Measurements from ENCODE around the gene FHOD1. TPM values are rescaled to one million over a fixed set of nuclear protein-coding genes. Genes with fewer than 3 reads are reported as not detected.

Gene FHOD1
- total and polyA plus RNA-seq, 10 of the 15 experiments (the other 5 are each of a cell fraction or from before 2014, with no cell fraction given) = 8.9 to 65.7 (median 18.1) TPM

- TF ChIP-seq YY1 (IDR thresholded peaks at IDR 0.05; ENCODE audit: low read depth, low read length) (no peak), EZH2 (IDR thresholded peaks at IDR 0.05; ENCODE audit: borderline replicate concordance, control insufficient read depth, low read depth, low read length) (no peak), SRF (IDR thresholded peaks at IDR 0.05; ENCODE audit: low read depth in 2 of 2, low read length in 2 of 2) (no peak), NFYA (IDR thresholded peaks at IDR 0.05; ENCODE audit: borderline replicate concordance, low read depth, low read length) (no peak)
These were observed 22.5 kb upstream of the FHOD1 start (continued) for GRCh38 chr16:67269766-67270165.

- no peak for TF ChIP-seq NFYA (IDR thresholded peaks at IDR 0.05; ENCODE audit: borderline replicate concordance, low read depth, low read length)
- no peak for TF ChIP-seq RB1 (IDR thresholded peaks at IDR 0.05; ENCODE audit: borderline replicate concordance)
- TF ChIP-seq EP300 (IDR thresholded peaks at IDR 0.05; ENCODE audit: borderline replicate concordance in 1 of 2, control insufficient read depth in 1 of 2, low read depth in 2 of 2, low read length in 2 of 2) = no peak
- TF ChIP-seq, protein P1, sequence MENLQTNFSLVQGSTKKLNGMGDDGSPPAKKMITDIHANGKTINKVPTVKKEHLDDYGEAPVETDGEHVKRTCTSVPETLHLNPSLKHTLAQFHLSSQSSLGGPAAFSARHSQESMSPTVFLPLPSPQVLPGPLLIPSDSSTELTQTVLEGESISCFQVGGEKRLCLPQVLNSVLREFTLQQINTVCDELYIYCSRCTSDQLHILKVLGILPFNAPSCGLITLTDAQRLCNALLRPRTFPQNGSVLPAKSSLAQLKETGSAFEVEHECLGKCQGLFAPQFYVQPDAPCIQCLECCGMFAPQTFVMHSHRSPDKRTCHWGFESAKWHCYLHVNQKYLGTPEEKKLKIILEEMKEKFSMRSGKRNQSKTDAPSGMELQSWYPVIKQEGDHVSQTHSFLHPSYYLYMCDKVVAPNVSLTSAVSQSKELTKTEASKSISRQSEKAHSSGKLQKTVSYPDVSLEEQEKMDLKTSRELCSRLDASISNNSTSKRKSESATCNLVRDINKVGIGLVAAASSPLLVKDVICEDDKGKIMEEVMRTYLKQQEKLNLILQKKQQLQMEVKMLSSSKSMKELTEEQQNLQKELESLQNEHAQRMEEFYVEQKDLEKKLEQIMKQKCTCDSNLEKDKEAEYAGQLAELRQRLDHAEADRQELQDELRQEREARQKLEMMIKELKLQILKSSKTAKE (IDR thresholded peaks at IDR 0.05; ENCODE audit: low read depth, poor library complexity, severe bottlenecking) = no peak
- no peak for TF ChIP-seq HDGF (IDR thresholded peaks at IDR 0.05)
- TF ChIP-seq ZBTB33 (IDR thresholded peaks at IDR 0.05) = no peak
- TF ChIP-seq ZNF687 (IDR thresholded peaks at IDR 0.05) = no peak
- no peak for TF ChIP-seq TCF3 (IDR thresholded peaks at IDR 0.05; ENCODE audit: borderline replicate concordance, insufficient read depth, low read depth, low read length)
- TF ChIP-seq STAT3 (IDR thresholded peaks at IDR 0.05; ENCODE audit: low read depth, low read length) = no peak
- RAD21 ChIA-PET (ENCODE audit: unreplicated experiment) = interaction anchor here (0.7 kb wide), 1 partner anchor 197 kb away, joined by 3 read pairs; no protein-coding TSS in a partner anchor
- ATAC-seq = no peak
- Histone ChIP-seq H4K20me1 (ENCODE audit: control insufficient read depth, insufficient read depth) (no peaks in the 10 kb centered on the region), H3K79me2 (ENCODE audit: control insufficient read depth, insufficient read depth, low read length) (no peaks in the 10 kb centered on the region), H3K36me3 (ENCODE audit: control insufficient read depth in 2 of 2, insufficient read depth in 2 of 2, low read length in 1 of 2) (no peaks in the 10 kb centered on the region), H3K27ac (ENCODE audit: control insufficient read depth, insufficient read depth) (no peak overlapping the region), H3K4me1 (ENCODE audit: control insufficient read depth, insufficient read depth, low read length) (no peaks in the 10 kb centered on the region), H3K9me3 (replicated peaks; ENCODE audit: control insufficient read depth, insufficient read depth, low read length) (no peaks in the 10 kb centered on the region), H3K4me3 (no peak overlapping the region), H3K9ac (ENCODE audit: control insufficient read depth, insufficient read depth, low read length) (no peak overlapping the region), H3K4me2 (ENCODE audit: control insufficient read depth, insufficient read depth) (no peak overlapping the region), H2AFZ (ENCODE audit: control insufficient read depth, low read depth, low read length) (no peak overlapping the region), H3K27me3 (replicated peaks in 1 of 2; ENCODE audit: control insufficient read depth in 2 of 2, insufficient read depth in 2 of 2, low read length in 1 of 2) (no peaks in the 10 kb centered on the region)
- intact Hi-C loops (cut with micrococcal nuclease; ENCODE audit: unreplicated experiment) = no loop called here
- in situ Hi-C loops (cut with MboI) = no loop called here
- DNase-seq (ENCODE audit: low read depth, low spot score) = no peak
- CTCF ChIA-PET = interaction anchor here (0.7 to 0.9 kb wide), 5 partner anchors 8 to 246 kb away, joined by 3 to 4 read pairs (median 4); no protein-coding TSS in a partner anchor
- BruUV-seq (replicated peaks) = no TSS peak
- POLR2A ChIA-PET = no interaction called here
- SMC1A ChIA-PET (ENCODE audit: uncharacterized antibody, unreplicated experiment) = interaction anchor here (0.6 to 1.3 kb wide), 2 partner anchors 71 to 476 kb away, joined by 3 read pairs; no protein-coding TSS in a partner anchor
- 60% methylated on average over 4 of the region's 5 CpGs for WGBS (ENCODE audit: insufficient coverage, insufficient replicate concordance, low lambda C conversion rate, missing lambda C conversion rate)
- no peak for FAIRE-seq
These were observed 20.9 kb upstream of the FHOD1 start for GRCh38 chr16:67268136-67268579.

Measured in GM12878 (cell line).